GM21528 (cell line): Measurements from ENCODE around the gene LRRC74A.

Experiments used
- ATAC-seq: cut with Tn5 transposase; IDR thresholded peaks from one replicate; pipeline ENCODE4 v1.9.1; 2021; ENCODE audit warnings: mild to moderate bottlenecking, moderate library complexity; ENCODE audit not compliant: unreplicated experiment, low FRiP score

LRRC74A gene

GRCh38 chr14:76844223-76844622, 18.0 kb downstream of the LRRC74A start:
- ATAC-seq, result no peak

GRCh38 chr14:76846331-76847047, 20.3 kb downstream of the LRRC74A start:
- no peak for ATAC-seq

GRCh38 chr14:76848879-76849278, 22.7 kb downstream of the LRRC74A start:
- no peak for ATAC-seq

- no peak for ATAC-seq
Observed at GRCh38 chr14:76855066-76855465, 28.9 kb downstream of the LRRC74A start.

- ATAC-seq, result no peak
Observed at GRCh38 chr14:76856769-76857168, 30.6 kb downstream of the LRRC74A start.

GRCh38 chr14:76861574-76862255, 35.5 kb downstream of the LRRC74A start:
- ATAC-seq, result no peak

- no peak for ATAC-seq
Observed at GRCh38 chr14:76862546-76863282, 36.5 kb downstream of the LRRC74A start.

GRCh38 chr14:76863724-76864407, 37.7 kb downstream of the LRRC74A start:
- ATAC-seq, result no peak

- ATAC-seq, result no peak
Observed at GRCh38 chr14:76866456-76866855, 40.2 kb downstream of the LRRC74A start.

- ATAC-seq, result no peak
Observed at GRCh38 chr14:76867516-76868453, 41.6 kb downstream of the LRRC74A start.

GRCh38 chr14:76868454-76869170, 42.4 kb downstream of the LRRC74A start:
- no peak for ATAC-seq

- no peak for ATAC-seq
Observed at GRCh38 chr14:76870166-76870565, 44.0 kb downstream of the LRRC74A start.

GRCh38 chr14:76872796-76873432, 46.7 kb downstream of the LRRC74A start:
- ATAC-seq, result no peak

- no peak for ATAC-seq
Observed at GRCh38 chr14:76874734-76875133, 48.5 kb downstream of the LRRC74A start.

- ATAC-seq, result no peak
Observed at GRCh38 chr14:76876076-76876475, 49.9 kb downstream of the LRRC74A start.

- ATAC-seq, result no peak
Observed at GRCh38 chr14:76877871-76878270, 51.7 kb downstream of the LRRC74A start.

GRCh38 chr14:76880449-76880848, 54.2 kb downstream of the LRRC74A start:
- no peak for ATAC-seq

- ATAC-seq, result no peak
Observed at GRCh38 chr14:76881348-76881747, 55.1 kb downstream of the LRRC74A start.

- ATAC-seq, result no peak
Observed at GRCh38 chr14:76882651-76883050, 56.4 kb downstream of the LRRC74A start.
